HCT116 (cell line): ENCODE results near the gene MMP13. TPM values are rescaled to one million over a fixed set of nuclear protein-coding genes. Genes with fewer than 3 reads are reported as not detected.

Source experiments
- ATAC-seq: fragments of 200-7000 bp; cut with Tn5 transposase; 2 replicates; pipeline ENCODE4 v1.9.1; 2020; ENCODE audit warnings: mild to moderate bottlenecking, moderate library complexity
- BruUV-seq: library from RNA; stranded (reverse); fragments of 400-500 nt; replicated peaks from 2 replicates; lab custom pipeline; 2021; lab: Mats Ljungman, UMichigan
- CTCF ChIA-PET: fragments of 300-600 bp; sonication (Branson Sonifier 250); formaldehyde crosslinking; loops from one replicate; lab custom pipeline; 2021; ENCODE audit warnings: antibody characterized with exemption; lab: Charles Lee
- POLR2A ChIA-PET: fragments of 300-600, 350-600 bp; sonication (Branson Sonifier 250); formaldehyde crosslinking; loops from one replicate; lab custom pipeline; 2021; ENCODE audit warnings: antibody characterized with exemption; lab: Charles Lee
- RAD21 ChIA-PET, 2 experiments: fragments of 300-600 bp; sonication (Branson Sonifier 250); formaldehyde crosslinking; loops; one replicate each; lab custom pipeline; 2023; ENCODE audit warnings: low total read pairs in 2 of 2; ENCODE audit not compliant: uncharacterized antibody in 2 of 2, unreplicated experiment in 2 of 2, low non-redundant PET in 1 of 2; lab: Charles Lee
- DNase-seq: peaks from one replicate; pipeline ENCODE4 v3.0.0-alpha.2; 2010; ENCODE audit warnings: low read depth, low spot score
- H2AFZ ChIP-seq: fragments of 200-600 bp; shearing (Covaris generic), sonication (generic); 2 replicates; pipeline ENCODE4 v1.6.1; 2017; ENCODE audit warnings: low read depth, mixed run types, mixed read lengths, antibody characterized with exemption, low read length; ENCODE audit not compliant: poor library complexity, severe bottlenecking
- H3K27ac ChIP-seq: 2 replicates; pipeline ENCODE4 v1.5.1; 2012; ENCODE audit warnings: low read depth, low read length
- H3K27me3 ChIP-seq: fragments of 200-600 bp; sonication (generic); 2 replicates; pipeline ENCODE4 v1.6.1; 2016; ENCODE audit warnings: mixed run types, low read length, mixed read lengths; ENCODE audit not compliant: insufficient read depth
- H3K36me3 ChIP-seq, 2 experiments: fragments of 200-500 bp in 1 of 2; fragments of 200-600 bp in 1 of 2; sonication (Bioruptor generic) in 1 of 2; sonication (generic) in 1 of 2; 2 replicates each; pipeline versions ENCODE4 v1.5.1 to v1.6.1; 2014 to 2016; ENCODE audit warnings: low read length in 2 of 2, inconsistent platforms in 1 of 2, mixed read lengths in 1 of 2, mixed run types in 1 of 2; ENCODE audit not compliant: insufficient read depth in 2 of 2, control insufficient read depth in 1 of 2
- H3K4me1 ChIP-seq, 2 experiments: fragments of 200-600 bp in 1 of 2; sonication (generic) in 1 of 2; 2 replicates each; pipeline versions ENCODE4 v1.5.1 to v1.6.1; 2012 to 2017; ENCODE audit warnings: low read length in 2 of 2, inconsistent platforms in 1 of 2, mild to moderate bottlenecking in 1 of 2, mixed read lengths in 1 of 2, mixed run types in 1 of 2, moderate library complexity in 1 of 2; ENCODE audit not compliant: insufficient read depth in 2 of 2, control insufficient read depth in 1 of 2
- H3K4me2 ChIP-seq: fragments of 200-600 bp; sonication (generic); 2 replicates; pipeline ENCODE4 v1.6.1; 2017; ENCODE audit warnings: mixed run types, low read length, mixed read lengths
- H3K4me3 ChIP-seq, 2 experiments: fragments of 200-600 bp in 1 of 2; sonication (generic) in 1 of 2; replicated peaks in 1 of 2; 2 replicates each; pipeline ENCODE4 v1.5.1; 2011 to 2016; ENCODE audit warnings: low read length in 2 of 2, control low read depth in 1 of 2, low read depth in 1 of 2, mild to moderate bottlenecking in 1 of 2, mixed read lengths in 1 of 2, mixed run types in 1 of 2
- H3K79me2 ChIP-seq: fragments of 200-600 bp; sonication (generic); 2 replicates; pipeline ENCODE4 v1.6.1; 2017; ENCODE audit warnings: mild to moderate bottlenecking, mixed run types, low read length, moderate library complexity, mixed read lengths; ENCODE audit not compliant: insufficient read depth
- H3K9ac ChIP-seq: fragments of 200-600 bp; sonication (generic); 2 replicates; pipeline ENCODE4 v1.6.1; 2016; ENCODE audit warnings: low read length, mixed read lengths
- H3K9me2 ChIP-seq: fragments of 200-600 bp; sonication (generic), shearing (Covaris generic); 2 replicates; pipeline ENCODE4 v1.6.1; 2017; ENCODE audit warnings: mixed run types, mild to moderate bottlenecking, moderate library complexity; ENCODE audit not compliant: insufficient read depth
- H3K9me3 ChIP-seq, 2 experiments: fragments of 200-500 bp in 1 of 2; fragments of 200-600 bp in 1 of 2; sonication (Bioruptor generic) in 1 of 2; sonication (generic) in 1 of 2; 2 replicates each; pipeline ENCODE4 v1.6.1; 2014 to 2017; ENCODE audit warnings: low read length in 2 of 2, mixed read lengths in 2 of 2, inconsistent platforms in 1 of 2, low read depth in 1 of 2, mild to moderate bottlenecking in 1 of 2, mixed run types in 1 of 2, moderate library complexity in 1 of 2; ENCODE audit not compliant: control insufficient read depth in 1 of 2, insufficient read depth in 1 of 2
- H4K20me1 ChIP-seq: fragments of 200-600 bp; sonication (generic), shearing (Covaris generic); 2 replicates; pipeline ENCODE4 v1.6.1; 2017; ENCODE audit warnings: mixed run types, mild to moderate bottlenecking, moderate library complexity; ENCODE audit not compliant: insufficient read depth
- CEBPB ChIP-seq: IDR thresholded peaks from 2 replicates; pipeline ENCODE4 v1.6.1; 2012; ENCODE audit warnings: low read depth
- EGR1 ChIP-seq: IDR thresholded peaks from 2 replicates; pipeline ENCODE4 v1.6.1; 2012; ENCODE audit warnings: low read depth
- EZH2 ChIP-seq: fragments of 200-600 bp; sonication (generic); IDR thresholded peaks from 2 replicates; pipeline ENCODE4 v1.6.1; 2017; ENCODE audit warnings: antibody characterized with exemption, mixed run types
- POLR2A ChIP-seq: IDR thresholded peaks from 2 replicates; pipeline ENCODE4 v1.7.0; 2011; ENCODE audit warnings: borderline replicate concordance; ENCODE audit not compliant: insufficient read depth, insufficient read length; ENCODE audit errors: extremely low read depth
- POLR2AphosphoS5 ChIP-seq: IDR thresholded peaks from 2 replicates; pipeline ENCODE4 v1.6.1; 2011; ENCODE audit warnings: mild to moderate bottlenecking, low read depth, low read length, moderate library complexity
- TCF7L2 ChIP-seq: IDR thresholded peaks from 2 replicates; pipeline ENCODE4 v1.7.0; 2011; ENCODE audit warnings: borderline replicate concordance, inconsistent platforms; ENCODE audit not compliant: insufficient read depth, insufficient read length; ENCODE audit errors: extremely low read depth
- ZFX ChIP-seq: fragments of 450-650 bp; IDR thresholded peaks from 2 replicates; pipeline ENCODE4 v1.6.1; 2017
- ZNF274 ChIP-seq: fragments of 200-500 bp; sonication (Bioruptor generic); IDR thresholded peaks from 2 replicates; pipeline ENCODE4 v1.6.1; 2014; ENCODE audit warnings: mild to moderate bottlenecking, low read depth, low read length, inconsistent platforms
- intact Hi-C: fragments of 100-400 bp; cut with micrococcal nuclease; formaldehyde crosslinking; loops from 2 replicates; pipeline ENCODE4 v1.10.0; 2022
- total RNA-seq: library from RNA; stranded (reverse); gene quantifications from one replicate; pipeline ENCODE4 v1.2.1, GENCODE V29; 2021; ENCODE audit not compliant: unreplicated experiment
- TF ChIP-seq, protein P1 (sequence below): IDR thresholded peaks from 2 replicates; pipeline ENCODE4 v1.6.1; 2012
- TF ChIP-seq, protein P2 (sequence below): IDR thresholded peaks from 2 replicates; pipeline ENCODE4 v1.6.1; 2012
- TF ChIP-seq, protein P3 (sequence below): IDR thresholded peaks from 2 replicates; pipeline ENCODE4 v1.6.1; 2012; ENCODE audit warnings: low read depth

The MMP13 gene
- total RNA-seq, 1 experiment from 2014 or later: not detected

DNA sequence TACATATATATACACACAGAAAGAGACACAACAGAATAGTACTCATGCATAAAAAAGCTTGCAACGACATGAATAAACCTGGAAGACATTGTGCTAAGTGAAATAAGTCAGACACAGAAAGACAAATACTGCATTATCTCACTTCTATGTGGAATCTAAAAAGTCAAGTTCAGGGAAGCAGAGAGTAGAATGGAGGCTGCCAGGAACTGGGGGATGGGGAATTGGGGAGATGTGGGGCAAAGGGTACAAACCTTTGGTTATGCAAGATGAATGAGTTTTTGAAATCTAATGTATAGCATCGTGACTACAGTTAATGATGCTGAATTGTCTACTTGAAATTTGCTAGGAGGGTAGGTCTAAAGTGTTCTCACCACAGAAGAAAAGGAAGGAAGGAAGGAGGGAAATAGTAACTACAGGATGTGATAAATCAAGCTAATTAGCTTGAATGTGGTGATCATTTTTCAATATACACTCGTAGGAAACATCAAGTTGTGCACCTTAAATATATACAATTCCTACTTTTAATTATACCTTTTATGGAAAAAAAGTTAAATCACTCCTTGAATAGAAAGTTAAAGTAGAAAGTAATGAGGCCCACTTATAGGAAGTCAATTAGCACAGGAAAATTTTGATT is 33.8 kb downstream of the MMP13 start:
- TF ChIP-seq, protein P1, sequence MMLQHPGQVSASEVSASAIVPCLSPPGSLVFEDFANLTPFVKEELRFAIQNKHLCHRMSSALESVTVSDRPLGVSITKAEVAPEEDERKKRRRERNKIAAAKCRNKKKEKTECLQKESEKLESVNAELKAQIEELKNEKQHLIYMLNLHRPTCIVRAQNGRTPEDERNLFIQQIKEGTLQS: no peak
- TF ChIP-seq POLR2AphosphoS5 (no peak), TCF7L2 (no peak), CEBPB (no peak), EGR1 (no peak), ZFX (no peak), ZNF274 (no peak), EZH2 (no peak), POLR2A (no peak)
- TF ChIP-seq, protein P2, sequence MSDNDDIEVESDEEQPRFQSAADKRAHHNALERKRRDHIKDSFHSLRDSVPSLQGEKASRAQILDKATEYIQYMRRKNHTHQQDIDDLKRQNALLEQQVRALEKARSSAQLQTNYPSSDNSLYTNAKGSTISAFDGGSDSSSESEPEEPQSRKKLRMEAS: no peak
- TF ChIP-seq, protein P3, sequence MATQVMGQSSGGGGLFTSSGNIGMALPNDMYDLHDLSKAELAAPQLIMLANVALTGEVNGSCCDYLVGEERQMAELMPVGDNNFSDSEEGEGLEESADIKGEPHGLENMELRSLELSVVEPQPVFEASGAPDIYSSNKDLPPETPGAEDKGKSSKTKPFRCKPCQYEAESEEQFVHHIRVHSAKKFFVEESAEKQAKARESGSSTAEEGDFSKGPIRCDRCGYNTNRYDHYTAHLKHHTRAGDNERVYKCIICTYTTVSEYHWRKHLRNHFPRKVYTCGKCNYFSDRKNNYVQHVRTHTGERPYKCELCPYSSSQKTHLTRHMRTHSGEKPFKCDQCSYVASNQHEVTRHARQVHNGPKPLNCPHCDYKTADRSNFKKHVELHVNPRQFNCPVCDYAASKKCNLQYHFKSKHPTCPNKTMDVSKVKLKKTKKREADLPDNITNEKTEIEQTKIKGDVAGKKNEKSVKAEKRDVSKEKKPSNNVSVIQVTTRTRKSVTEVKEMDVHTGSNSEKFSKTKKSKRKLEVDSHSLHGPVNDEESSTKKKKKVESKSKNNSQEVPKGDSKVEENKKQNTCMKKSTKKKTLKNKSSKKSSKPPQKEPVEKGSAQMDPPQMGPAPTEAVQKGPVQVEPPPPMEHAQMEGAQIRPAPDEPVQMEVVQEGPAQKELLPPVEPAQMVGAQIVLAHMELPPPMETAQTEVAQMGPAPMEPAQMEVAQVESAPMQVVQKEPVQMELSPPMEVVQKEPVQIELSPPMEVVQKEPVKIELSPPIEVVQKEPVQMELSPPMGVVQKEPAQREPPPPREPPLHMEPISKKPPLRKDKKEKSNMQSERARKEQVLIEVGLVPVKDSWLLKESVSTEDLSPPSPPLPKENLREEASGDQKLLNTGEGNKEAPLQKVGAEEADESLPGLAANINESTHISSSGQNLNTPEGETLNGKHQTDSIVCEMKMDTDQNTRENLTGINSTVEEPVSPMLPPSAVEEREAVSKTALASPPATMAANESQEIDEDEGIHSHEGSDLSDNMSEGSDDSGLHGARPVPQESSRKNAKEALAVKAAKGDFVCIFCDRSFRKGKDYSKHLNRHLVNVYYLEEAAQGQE: no peak
- H3K4me1 ChIP-seq: no peaks in the 10 kb centered on the region
- no peak overlapping the region for H3K9ac ChIP-seq
- H3K4me2 ChIP-seq: no peak overlapping the region
- H3K9me3 ChIP-seq: no peaks in the 10 kb centered on the region
- ChIA-PET CTCF (interaction anchor here (1.6 kb wide), 1 partner anchor 19 kb away, joined by 4 read pairs; no protein-coding TSS in a partner anchor), POLR2A (no interaction called here), RAD21 (no interaction called here)
- H3K9me2 ChIP-seq: no peaks in the 10 kb centered on the region
- no peaks in the 10 kb centered on the region for H3K27me3 ChIP-seq
- intact Hi-C loops: no loop called here
- H4K20me1 ChIP-seq: no peaks in the 10 kb centered on the region
- no peak overlapping the region for H3K27ac ChIP-seq
- no peak overlapping the region for H3K4me3 ChIP-seq
- no peak for ATAC-seq
- BruUV-seq: no TSS peak
- no peaks in the 10 kb centered on the region for H3K79me2 ChIP-seq
- DNase-seq: no peak
- no peak overlapping the region for H2AFZ ChIP-seq
- H3K36me3 ChIP-seq: no peaks in the 10 kb centered on the region
